WTC11 (cell line): ENCODE data around the gene ULK4.

Source experiments
- FOXK1 ChIP-seq: sonication (generic); formaldehyde crosslinking; IDR thresholded peaks from 2 replicates; pipeline ENCODE4 v1.8.0; 2022; ENCODE audit warnings: mild to moderate bottlenecking, moderate library complexity, missing genetic modification reagents
- JUN ChIP-seq: sonication (generic); formaldehyde crosslinking; IDR thresholded peaks from 2 replicates; pipeline ENCODE4 v1.8.0; 2023; ENCODE audit warnings: mild to moderate bottlenecking, missing genetic modification reagents
- NFE2L1 ChIP-seq: sonication (generic); formaldehyde crosslinking; IDR thresholded peaks from 2 replicates; pipeline ENCODE4 v1.8.1; 2023; ENCODE audit warnings: missing genetic modification reagents
- TCF7 ChIP-seq: sonication (generic); formaldehyde crosslinking; IDR thresholded peaks from 2 replicates; pipeline ENCODE4 v1.8.0; 2022; ENCODE audit warnings: mild to moderate bottlenecking, low read depth, missing genetic modification reagents, moderate library complexity
- ZNF121 ChIP-seq: sonication (generic); formaldehyde crosslinking; IDR thresholded peaks from 2 replicates; pipeline ENCODE4 v1.8.0; 2023; ENCODE audit warnings: missing genetic modification reagents
- ZNF232 ChIP-seq: sonication (generic); formaldehyde crosslinking; IDR thresholded peaks from 2 replicates; pipeline ENCODE4 v1.8.0; 2022; ENCODE audit warnings: mild to moderate bottlenecking, missing genetic modification reagents
- TF ChIP-seq, protein P1 (sequence below): fragments of 200-600 bp; IDR thresholded peaks from 2 replicates; pipeline ENCODE4 v1.8.0; 2022; ENCODE audit warnings: antibody characterized with exemption
- TF ChIP-seq, protein P2 (sequence below): sonication (generic); formaldehyde crosslinking; IDR thresholded peaks from 2 replicates; pipeline ENCODE4 v1.8.1; 2022; ENCODE audit warnings: mild to moderate bottlenecking, missing genetic modification reagents, moderate library complexity, borderline replicate concordance
- TF ChIP-seq, protein P3 (sequence below): fragments of 250-450 bp; sonication (Bioruptor Pico); IDR thresholded peaks from 2 replicates; pipeline ENCODE4 v1.8.0; 2021; ENCODE audit warnings: mild to moderate bottlenecking
- TF ChIP-seq, protein P4 (sequence below): sonication (generic); formaldehyde crosslinking; IDR thresholded peaks from 2 replicates; pipeline ENCODE4 v1.8.0; 2022; ENCODE audit warnings: mild to moderate bottlenecking, missing genetic modification reagents

DNA sequence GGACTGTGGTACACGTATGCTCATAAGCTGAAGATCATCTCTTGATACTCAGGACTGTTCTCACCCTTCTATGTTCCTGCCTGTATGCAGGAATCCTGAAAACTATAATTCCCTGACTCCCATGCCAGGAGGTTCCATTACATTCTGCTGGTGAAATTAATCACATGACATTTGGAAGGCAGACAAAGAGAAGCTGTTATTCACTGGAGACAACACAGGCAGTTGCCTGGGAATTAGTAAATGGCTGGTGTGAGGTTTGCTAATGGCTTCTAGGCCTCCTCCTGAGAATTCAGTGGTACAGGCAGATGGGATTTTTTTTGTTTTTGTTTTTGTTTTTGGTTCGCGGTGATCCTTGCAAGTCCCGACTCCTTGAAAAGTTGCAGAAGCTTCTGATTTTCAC lies 671.2 kb downstream of the ULK4 start:
- no peak for TF ChIP-seq FOXK1
- TF ChIP-seq, protein P1, sequence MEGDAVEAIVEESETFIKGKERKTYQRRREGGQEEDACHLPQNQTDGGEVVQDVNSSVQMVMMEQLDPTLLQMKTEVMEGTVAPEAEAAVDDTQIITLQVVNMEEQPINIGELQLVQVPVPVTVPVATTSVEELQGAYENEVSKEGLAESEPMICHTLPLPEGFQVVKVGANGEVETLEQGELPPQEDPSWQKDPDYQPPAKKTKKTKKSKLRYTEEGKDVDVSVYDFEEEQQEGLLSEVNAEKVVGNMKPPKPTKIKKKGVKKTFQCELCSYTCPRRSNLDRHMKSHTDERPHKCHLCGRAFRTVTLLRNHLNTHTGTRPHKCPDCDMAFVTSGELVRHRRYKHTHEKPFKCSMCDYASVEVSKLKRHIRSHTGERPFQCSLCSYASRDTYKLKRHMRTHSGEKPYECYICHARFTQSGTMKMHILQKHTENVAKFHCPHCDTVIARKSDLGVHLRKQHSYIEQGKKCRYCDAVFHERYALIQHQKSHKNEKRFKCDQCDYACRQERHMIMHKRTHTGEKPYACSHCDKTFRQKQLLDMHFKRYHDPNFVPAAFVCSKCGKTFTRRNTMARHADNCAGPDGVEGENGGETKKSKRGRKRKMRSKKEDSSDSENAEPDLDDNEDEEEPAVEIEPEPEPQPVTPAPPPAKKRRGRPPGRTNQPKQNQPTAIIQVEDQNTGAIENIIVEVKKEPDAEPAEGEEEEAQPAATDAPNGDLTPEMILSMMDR, result no peak
- TF ChIP-seq, protein P2, sequence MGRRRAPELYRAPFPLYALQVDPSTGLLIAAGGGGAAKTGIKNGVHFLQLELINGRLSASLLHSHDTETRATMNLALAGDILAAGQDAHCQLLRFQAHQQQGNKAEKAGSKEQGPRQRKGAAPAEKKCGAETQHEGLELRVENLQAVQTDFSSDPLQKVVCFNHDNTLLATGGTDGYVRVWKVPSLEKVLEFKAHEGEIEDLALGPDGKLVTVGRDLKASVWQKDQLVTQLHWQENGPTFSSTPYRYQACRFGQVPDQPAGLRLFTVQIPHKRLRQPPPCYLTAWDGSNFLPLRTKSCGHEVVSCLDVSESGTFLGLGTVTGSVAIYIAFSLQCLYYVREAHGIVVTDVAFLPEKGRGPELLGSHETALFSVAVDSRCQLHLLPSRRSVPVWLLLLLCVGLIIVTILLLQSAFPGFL (CRISPR knock-in tag), result no peak
- no peak for TF ChIP-seq JUN (CRISPR knock-in tag)
- TF ChIP-seq, protein P3, sequence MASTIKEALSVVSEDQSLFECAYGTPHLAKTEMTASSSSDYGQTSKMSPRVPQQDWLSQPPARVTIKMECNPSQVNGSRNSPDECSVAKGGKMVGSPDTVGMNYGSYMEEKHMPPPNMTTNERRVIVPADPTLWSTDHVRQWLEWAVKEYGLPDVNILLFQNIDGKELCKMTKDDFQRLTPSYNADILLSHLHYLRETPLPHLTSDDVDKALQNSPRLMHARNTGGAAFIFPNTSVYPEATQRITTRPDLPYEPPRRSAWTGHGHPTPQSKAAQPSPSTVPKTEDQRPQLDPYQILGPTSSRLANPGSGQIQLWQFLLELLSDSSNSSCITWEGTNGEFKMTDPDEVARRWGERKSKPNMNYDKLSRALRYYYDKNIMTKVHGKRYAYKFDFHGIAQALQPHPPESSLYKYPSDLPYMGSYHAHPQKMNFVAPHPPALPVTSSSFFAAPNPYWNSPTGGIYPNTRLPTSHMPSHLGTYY (CRISPR knock-in tag), result no peak
- no peak for TF ChIP-seq NFE2L1 (CRISPR knock-in tag)
- no peak for TF ChIP-seq ZNF121
- TF ChIP-seq TCF7 (CRISPR knock-in tag), result no peak
- TF ChIP-seq, protein P4, sequence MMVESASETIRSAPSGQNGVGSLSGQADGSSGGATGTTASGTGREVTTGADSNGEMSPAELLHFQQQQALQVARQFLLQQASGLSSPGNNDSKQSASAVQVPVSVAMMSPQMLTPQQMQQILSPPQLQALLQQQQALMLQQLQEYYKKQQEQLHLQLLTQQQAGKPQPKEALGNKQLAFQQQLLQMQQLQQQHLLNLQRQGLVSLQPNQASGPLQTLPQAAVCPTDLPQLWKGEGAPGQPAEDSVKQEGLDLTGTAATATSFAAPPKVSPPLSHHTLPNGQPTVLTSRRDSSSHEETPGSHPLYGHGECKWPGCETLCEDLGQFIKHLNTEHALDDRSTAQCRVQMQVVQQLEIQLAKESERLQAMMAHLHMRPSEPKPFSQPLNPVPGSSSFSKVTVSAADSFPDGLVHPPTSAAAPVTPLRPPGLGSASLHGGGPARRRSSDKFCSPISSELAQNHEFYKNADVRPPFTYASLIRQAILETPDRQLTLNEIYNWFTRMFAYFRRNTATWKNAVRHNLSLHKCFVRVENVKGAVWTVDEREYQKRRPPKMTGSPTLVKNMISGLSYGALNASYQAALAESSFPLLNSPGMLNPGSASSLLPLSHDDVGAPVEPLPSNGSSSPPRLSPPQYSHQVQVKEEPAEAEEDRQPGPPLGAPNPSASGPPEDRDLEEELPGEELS (CRISPR knock-in tag), result no peak
- TF ChIP-seq ZNF232, result no peak
